Hepatocyte (in vitro differentiated cells): ENCODE results near the gene CACNG6.

ENCODE experiments used
- EZH2 ChIP-seq: fragments of 200-600 bp; sonication (generic); IDR thresholded peaks from 2 replicates; pipeline ENCODE4 v1.6.1; 2016; ENCODE audit warnings: antibody characterized with exemption, mild to moderate bottlenecking, borderline replicate concordance
- EZH2phosphoT487 ChIP-seq: fragments of 200-600 bp; sonication (generic); IDR thresholded peaks from one replicate; pipeline ENCODE4 v1.6.1; 2018; ENCODE audit warnings: antibody characterized with exemption, mild to moderate bottlenecking, low read depth, moderate library complexity; ENCODE audit not compliant: unreplicated experiment, severe bottlenecking
- TF ChIP-seq, protein P1 (sequence below): fragments of 200-600 bp; sonication (generic); IDR thresholded peaks from 2 replicates; pipeline ENCODE4 v1.5.1; 2016; ENCODE audit warnings: antibody characterized with exemption, mild to moderate bottlenecking; ENCODE audit not compliant: poor library complexity

DNA sequence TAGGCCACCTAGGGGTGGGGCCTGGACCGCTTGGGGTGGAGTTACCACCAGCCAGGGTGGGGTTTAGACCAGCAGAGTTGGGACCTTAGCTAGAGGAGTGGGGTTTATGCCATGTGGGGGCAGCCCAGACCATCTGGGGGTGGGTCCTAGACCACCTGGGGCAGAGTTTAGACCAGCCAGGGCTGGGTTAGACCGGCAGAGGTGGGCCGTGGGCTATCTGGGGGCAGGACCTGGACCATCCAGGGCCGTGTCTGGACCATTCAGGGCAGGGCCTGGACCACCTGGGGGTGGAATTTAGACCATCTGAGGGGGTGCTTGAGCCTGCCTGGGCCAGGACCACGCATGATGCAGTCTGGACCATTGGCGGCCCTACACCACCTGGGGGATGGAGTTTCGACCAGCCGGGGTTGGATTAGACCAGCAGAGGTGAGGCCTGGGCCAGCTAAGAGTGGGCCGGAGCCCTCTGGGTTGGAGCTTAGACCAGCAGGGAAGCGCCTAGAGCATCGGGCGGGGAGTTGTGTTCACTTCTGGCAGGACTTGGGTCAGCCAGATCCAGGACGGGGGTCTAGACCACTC is 10.0 kb upstream of the CACNG6 start:
- TF ChIP-seq, protein P1, sequence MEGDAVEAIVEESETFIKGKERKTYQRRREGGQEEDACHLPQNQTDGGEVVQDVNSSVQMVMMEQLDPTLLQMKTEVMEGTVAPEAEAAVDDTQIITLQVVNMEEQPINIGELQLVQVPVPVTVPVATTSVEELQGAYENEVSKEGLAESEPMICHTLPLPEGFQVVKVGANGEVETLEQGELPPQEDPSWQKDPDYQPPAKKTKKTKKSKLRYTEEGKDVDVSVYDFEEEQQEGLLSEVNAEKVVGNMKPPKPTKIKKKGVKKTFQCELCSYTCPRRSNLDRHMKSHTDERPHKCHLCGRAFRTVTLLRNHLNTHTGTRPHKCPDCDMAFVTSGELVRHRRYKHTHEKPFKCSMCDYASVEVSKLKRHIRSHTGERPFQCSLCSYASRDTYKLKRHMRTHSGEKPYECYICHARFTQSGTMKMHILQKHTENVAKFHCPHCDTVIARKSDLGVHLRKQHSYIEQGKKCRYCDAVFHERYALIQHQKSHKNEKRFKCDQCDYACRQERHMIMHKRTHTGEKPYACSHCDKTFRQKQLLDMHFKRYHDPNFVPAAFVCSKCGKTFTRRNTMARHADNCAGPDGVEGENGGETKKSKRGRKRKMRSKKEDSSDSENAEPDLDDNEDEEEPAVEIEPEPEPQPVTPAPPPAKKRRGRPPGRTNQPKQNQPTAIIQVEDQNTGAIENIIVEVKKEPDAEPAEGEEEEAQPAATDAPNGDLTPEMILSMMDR: no peak
- TF ChIP-seq EZH2 (no peak), EZH2phosphoT487 (no peak)
